ENCODE measurements around the gene LNP1. TPM values are rescaled to one million over a fixed set of nuclear protein-coding genes. Genes with fewer than 3 reads are reported as not detected.

The LNP1 gene
- total and polyA plus RNA-seq, 2 donors (not counting 3 experiments of a cell fraction or from before 2014, with no cell fraction given), result 0.80 TPM

DNA sequence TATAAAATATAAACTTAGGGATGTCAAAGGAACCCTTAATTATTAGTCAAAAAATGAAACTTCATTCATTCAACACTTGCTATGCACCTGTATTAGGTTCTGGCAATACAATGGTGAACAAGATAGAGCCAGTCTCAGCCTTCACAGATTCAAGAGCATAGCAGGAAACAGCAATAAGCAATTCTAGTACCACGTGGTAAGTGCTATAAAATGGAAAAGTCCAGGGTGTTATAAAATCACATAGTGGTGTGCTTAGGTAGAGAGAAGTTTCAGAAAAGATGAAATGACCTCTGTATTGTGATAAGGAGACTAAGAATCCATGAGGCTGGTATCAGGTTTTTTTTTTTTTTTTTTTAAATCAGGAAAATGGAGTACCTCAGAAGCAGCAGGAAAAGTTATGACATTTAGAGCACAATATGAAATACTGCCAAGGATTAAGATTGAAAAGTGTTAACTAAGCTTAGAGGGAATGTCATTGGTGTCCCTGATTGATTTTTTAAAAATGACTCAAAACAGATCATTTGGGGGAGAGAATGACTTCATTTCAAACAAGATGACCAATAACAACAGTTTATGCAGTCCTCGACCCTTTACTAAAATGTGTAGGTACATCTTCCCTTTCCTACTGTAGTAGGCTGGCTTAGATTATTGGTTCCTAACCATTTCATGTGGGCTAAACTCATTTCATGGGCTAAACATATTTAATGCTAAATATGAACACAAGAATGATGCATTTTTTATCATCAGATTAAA, 5.5 kb upstream of the LNP1 start:
- no peak overlapping the region for H3K4me2 ChIP-seq (ENCODE audit: insufficient read depth, low read length)
- FAIRE-seq, result no peak
- no TSS peak for BruUV-seq (replicated peaks)
- peaks cover 91% of the 10 kb centered on the region for H3K79me2 ChIP-seq (ENCODE audit: control insufficient read depth, insufficient read depth, low read length)
- H3K27me3 ChIP-seq (ENCODE audit: control insufficient read depth in 2 of 2, insufficient read depth in 2 of 2, low read length in 2 of 2), result no peaks in the 10 kb centered on the region
- CTCF ChIA-PET, result interaction anchor here (1.0 kb wide), 1 partner anchor 9 kb away, joined by 5 read pairs; no protein-coding TSS in a partner anchor
- no peaks in the 10 kb centered on the region for H4K20me1 ChIP-seq (replicated peaks; ENCODE audit: control insufficient read depth, extremely low read depth, insufficient read depth, low read length)
- TF ChIP-seq POLR2AphosphoS5 (IDR thresholded peaks at IDR 0.05; ENCODE audit: insufficient read depth, low read depth, low read length), result no peak
- TF ChIP-seq, protein P1, sequence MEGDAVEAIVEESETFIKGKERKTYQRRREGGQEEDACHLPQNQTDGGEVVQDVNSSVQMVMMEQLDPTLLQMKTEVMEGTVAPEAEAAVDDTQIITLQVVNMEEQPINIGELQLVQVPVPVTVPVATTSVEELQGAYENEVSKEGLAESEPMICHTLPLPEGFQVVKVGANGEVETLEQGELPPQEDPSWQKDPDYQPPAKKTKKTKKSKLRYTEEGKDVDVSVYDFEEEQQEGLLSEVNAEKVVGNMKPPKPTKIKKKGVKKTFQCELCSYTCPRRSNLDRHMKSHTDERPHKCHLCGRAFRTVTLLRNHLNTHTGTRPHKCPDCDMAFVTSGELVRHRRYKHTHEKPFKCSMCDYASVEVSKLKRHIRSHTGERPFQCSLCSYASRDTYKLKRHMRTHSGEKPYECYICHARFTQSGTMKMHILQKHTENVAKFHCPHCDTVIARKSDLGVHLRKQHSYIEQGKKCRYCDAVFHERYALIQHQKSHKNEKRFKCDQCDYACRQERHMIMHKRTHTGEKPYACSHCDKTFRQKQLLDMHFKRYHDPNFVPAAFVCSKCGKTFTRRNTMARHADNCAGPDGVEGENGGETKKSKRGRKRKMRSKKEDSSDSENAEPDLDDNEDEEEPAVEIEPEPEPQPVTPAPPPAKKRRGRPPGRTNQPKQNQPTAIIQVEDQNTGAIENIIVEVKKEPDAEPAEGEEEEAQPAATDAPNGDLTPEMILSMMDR (IDR thresholded peaks at IDR 0.05; ENCODE audit: extremely low read depth in 1 of 2, insufficient read depth in 1 of 2, low read depth in 1 of 2, low read length in 2 of 2), result no peak
- TF ChIP-seq JUN (IDR thresholded peaks at IDR 0.05; ENCODE audit: borderline replicate concordance, insufficient read depth, insufficient read length, low read depth), result no peak
- no peak for TF ChIP-seq MYC (IDR thresholded peaks at IDR 0.05; ENCODE audit: low read depth, low read length)
- TF ChIP-seq, protein P2, sequence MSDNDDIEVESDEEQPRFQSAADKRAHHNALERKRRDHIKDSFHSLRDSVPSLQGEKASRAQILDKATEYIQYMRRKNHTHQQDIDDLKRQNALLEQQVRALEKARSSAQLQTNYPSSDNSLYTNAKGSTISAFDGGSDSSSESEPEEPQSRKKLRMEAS (IDR thresholded peaks at IDR 0.05; ENCODE audit: insufficient read depth, insufficient read length), result no peak
- TF ChIP-seq EZH2 (IDR thresholded peaks at IDR 0.05; ENCODE audit: borderline replicate concordance, low read depth, low read length, severe bottlenecking), result no peak
- no peak overlapping the region for H3K9ac ChIP-seq (replicated peaks; ENCODE audit: extremely low read depth, insufficient read depth, low read length)
- no peak overlapping the region for H3K27ac ChIP-seq (ENCODE audit: insufficient read depth, low read depth, low read length)
- H3K9me3 ChIP-seq (replicated peaks; ENCODE audit: control insufficient read depth, insufficient read depth, low read length), result no peaks in the 10 kb centered on the region
- intact Hi-C loops (cut with micrococcal nuclease), result no loop called here
- DNase-seq (ENCODE audit: low read depth, low spot score), result no peak
- H3K4me1 ChIP-seq (ENCODE audit: control insufficient read depth, extremely low read depth, insufficient read depth, low read length), result peaks cover 11% of the 10 kb centered on the region
- POLR2A ChIA-PET, result no interaction called here
- H3K4me3 ChIP-seq (replicated peaks in 1 of 3; ENCODE audit: insufficient read depth in 1 of 3, low read depth in 1 of 3, low read length in 3 of 3), result no peak overlapping the region
- H2AFZ ChIP-seq (ENCODE audit: low read depth, low read length), result no peak overlapping the region
- dilution Hi-C loops (cut with MboI; ENCODE audit: extremely low pct_ligation_motif_present, low sequenced_read_pairs), result no loop called here
- no peaks in the 10 kb centered on the region for H3K9me1 ChIP-seq (replicated peaks; ENCODE audit: control insufficient read depth, extremely low read depth, insufficient read depth, low read length)
- no peaks in the 10 kb centered on the region for H3K36me3 ChIP-seq (ENCODE audit: control insufficient read depth in 2 of 2, extremely low read depth in 1 of 2, insufficient read depth in 2 of 2, low read length in 2 of 2)

Measured in endothelial cell of umbilical vein (primary cell).